Stomach smooth muscle (tissue), 2 donors: ENCODE results near the gene NAA50.

Source experiments
- H3K27ac ChIP-seq: one replicate; pipeline ENCODE4 v1.7.0; 2013; ENCODE audit warnings: mild to moderate bottlenecking, low read length, inconsistent platforms
- H3K27me3 ChIP-seq, 2 donors: one replicate each; pipeline ENCODE4 v1.7.0; 2013; ENCODE audit warnings: low read length in 2 of 2; ENCODE audit not compliant: insufficient read depth in 2 of 2, control insufficient read depth in 1 of 2
- H3K36me3 ChIP-seq, 2 donors: one replicate each; pipeline ENCODE4 v1.7.0; 2013; ENCODE audit warnings: low read length in 2 of 2; ENCODE audit not compliant: control insufficient read depth in 2 of 2, insufficient read depth in 2 of 2
- H3K4me1 ChIP-seq: one replicate; pipeline ENCODE4 v1.7.0; 2013; ENCODE audit warnings: low read length; ENCODE audit not compliant: control insufficient read depth, insufficient read depth
- H3K4me3 ChIP-seq, 2 donors: one replicate each; pipeline ENCODE4 v1.7.0; 2013; ENCODE audit warnings: low read length in 2 of 2
- H3K9ac ChIP-seq, 2 donors: one replicate each; pipeline ENCODE4 v1.7.0; 2013; ENCODE audit warnings: low read length in 2 of 2, mild to moderate bottlenecking in 1 of 2
- H3K9me3 ChIP-seq, 2 donors: one replicate each; pipeline ENCODE4 v1.7.0; 2013; ENCODE audit warnings: low read length in 2 of 2; ENCODE audit not compliant: control insufficient read depth in 2 of 2
- donor health status: healthy.
- donor health status: Pancreatic carcinoma.

NAA50 gene

GRCh38 chr3:113764698-113765097, 18.6 kb upstream of the NAA50 start:
- no peaks in the 10 kb centered on the region for H3K4me1 ChIP-seq
- H3K36me3 ChIP-seq = no peaks in the 10 kb centered on the region
- no peak overlapping the region for H3K9ac ChIP-seq
- no peaks in the 10 kb centered on the region for H3K27me3 ChIP-seq
- H3K9me3 ChIP-seq = no peaks in the 10 kb centered on the region
- no peak overlapping the region for H3K27ac ChIP-seq
- H3K4me3 ChIP-seq = no peak overlapping the region

- Histone ChIP-seq H3K27ac (no peak overlapping the region), H3K4me3 (no peak overlapping the region), H3K27me3 (no peaks in the 10 kb centered on the region), H3K9me3 (no peaks in the 10 kb centered on the region), H3K9ac (no peak overlapping the region), H3K4me1 (no peaks in the 10 kb centered on the region), H3K36me3 (no peaks in the 10 kb centered on the region)
These were observed 12.5 kb upstream of the NAA50 start for GRCh38 chr3:113758389-113759024.

- Histone ChIP-seq H3K27me3 (no peaks in the 10 kb centered on the region), H3K36me3 (no peaks in the 10 kb centered on the region), H3K9ac (no peak overlapping the region), H3K4me1 (no peaks in the 10 kb centered on the region), H3K27ac (no peak overlapping the region), H3K9me3 (no peaks in the 10 kb centered on the region), H3K4me3 (no peak overlapping the region)
These were observed 8.6 kb upstream of the NAA50 start for GRCh38 chr3:113754494-113755159.

- no peak overlapping the region for H3K4me3 ChIP-seq
- H3K4me1 ChIP-seq = peaks cover 2% of the 10 kb centered on the region
- no peak overlapping the region for H3K9ac ChIP-seq
- no peaks in the 10 kb centered on the region for H3K27me3 ChIP-seq
- no peaks in the 10 kb centered on the region for H3K36me3 ChIP-seq
- no peak overlapping the region for H3K27ac ChIP-seq
- H3K9me3 ChIP-seq = no peaks in the 10 kb centered on the region
These were observed 7.4 kb upstream of the NAA50 start for GRCh38 chr3:113753376-113753985.

- H3K9me3 ChIP-seq = no peaks in the 10 kb centered on the region
- no peak overlapping the region for H3K27ac ChIP-seq
- no peaks in the 10 kb centered on the region for H3K36me3 ChIP-seq
- no peaks in the 10 kb centered on the region for H3K27me3 ChIP-seq
- peaks cover 10% of the 10 kb centered on the region for H3K4me1 ChIP-seq
- H3K4me3 ChIP-seq = no peak overlapping the region
- no peak overlapping the region for H3K9ac ChIP-seq
These were observed 5.1 kb upstream of the NAA50 start for GRCh38 chr3:113751141-113751540.

GRCh38 chr3:113747283-113748046, 1.4 kb upstream of the NAA50 start:
- Histone ChIP-seq H3K27ac (peak overlapping the region; percentile 100), H3K27me3 (no peaks in the 10 kb centered on the region), H3K4me1 (peaks cover 16% of the 10 kb centered on the region), H3K36me3 (no peaks in the 10 kb centered on the region), H3K9me3 (no peaks in the 10 kb centered on the region), H3K4me3 (peak overlapping the region; percentile 96 to 97), H3K9ac (peak overlapping the region; percentile 95 to 99)

- Histone ChIP-seq H3K9ac (peak within 1 kb of the TSS; percentile 99), H3K9me3 (no peaks in the 10 kb centered on the region), H3K4me1 (peaks cover 16% of the 10 kb centered on the region), H3K36me3 (no peaks in the 10 kb centered on the region), H3K27me3 (no peaks in the 10 kb centered on the region), H3K4me3 (peak within 1 kb of the TSS; percentile 96 to 97), H3K27ac (peak within 1 kb of the TSS; percentile 100)
These were observed 666 bp upstream of the NAA50 start, which contains the start of gene ATP6V1A for GRCh38 chr3:113746548-113747282. Gene ATP6V1A (plus strand): TSS chr3:113747035. CDS start chr3:113778754, 31,719 bp downstream.

GRCh38 chr3:113744941-113745755, 901 bp downstream of the NAA50 start:
- Histone ChIP-seq H3K36me3 (no peaks in the 10 kb centered on the region), H3K9ac (peak overlapping the region; percentile 99), H3K4me1 (peaks cover 16% of the 10 kb centered on the region), H3K4me3 (peak overlapping the region; percentile 96 to 97), H3K27me3 (no peaks in the 10 kb centered on the region), H3K9me3 (no peaks in the 10 kb centered on the region), H3K27ac (peak overlapping the region; percentile 100)

- Histone ChIP-seq H3K9ac (peak overlapping the region in 1 of 2 donors; percentile 3), H3K4me3 (no peak overlapping the region), H3K4me1 (peaks cover 14% of the 10 kb centered on the region)
These were observed 2.9 kb downstream of the NAA50 start for GRCh38 chr3:113743006-113743630.

More at GRCh38 chr3:113743006-113743630, 2.9 kb downstream of the NAA50 start:
- no peaks in the 10 kb centered on the region for H3K36me3 ChIP-seq
- H3K27me3 ChIP-seq = no peaks in the 10 kb centered on the region
- H3K27ac ChIP-seq = no peak overlapping the region
- no peaks in the 10 kb centered on the region for H3K9me3 ChIP-seq
